HEK293 (cell line): Measurements from ENCODE around the gene SYNPO.

Experiments
- ELK4 ChIP-seq: IDR thresholded peaks from 2 replicates; pipeline ENCODE4 v1.6.1; 2011; ENCODE audit warnings: mild to moderate bottlenecking, low read depth, low read length, borderline replicate concordance
- INSM2 ChIP-seq: fragments of 450-650 bp; formaldehyde crosslinking; IDR thresholded peaks from 2 replicates; pipeline ENCODE4 v1.5.1; 2016; ENCODE audit warnings: missing biosample characterization, missing genetic modification characterization
- KLF10 ChIP-seq: fragments of 450-650 bp; IDR thresholded peaks from 2 replicates; pipeline ENCODE4 v1.5.1; 2018; ENCODE audit warnings: missing biosample characterization, mild to moderate bottlenecking, missing genetic modification characterization
- KLF7 ChIP-seq: fragments of 450-650 bp; formaldehyde crosslinking; IDR thresholded peaks from 2 replicates; pipeline ENCODE4 v1.5.1; 2016; ENCODE audit warnings: missing biosample characterization, missing genetic modification characterization, borderline replicate concordance
- KLF9 ChIP-seq: fragments of 450-650 bp; formaldehyde crosslinking; IDR thresholded peaks from 2 replicates; pipeline ENCODE4 v1.5.1; 2016; ENCODE audit warnings: missing biosample characterization, missing genetic modification characterization, low read depth
- MYNN ChIP-seq: fragments of 450-650 bp; formaldehyde crosslinking; IDR thresholded peaks from 2 replicates; pipeline ENCODE4 v1.5.1; 2016; ENCODE audit warnings: missing biosample characterization, missing genetic modification characterization, borderline replicate concordance
- PBX3 ChIP-seq: sonication (generic); formaldehyde crosslinking; IDR thresholded peaks from 2 replicates; pipeline ENCODE4 v1.8.1; 2022; ENCODE audit warnings: mild to moderate bottlenecking, moderate library complexity, missing genetic modification reagents
- PRDM1 ChIP-seq: fragments of 450-650 bp; formaldehyde crosslinking; IDR thresholded peaks from 2 replicates; pipeline ENCODE4; 2016; ENCODE audit warnings: missing biosample characterization, missing genetic modification characterization
- WT1 ChIP-seq: fragments of 450-650 bp; formaldehyde crosslinking; IDR thresholded peaks from 2 replicates; pipeline ENCODE4 v1.5.1; 2016; ENCODE audit warnings: missing biosample characterization, missing genetic modification characterization
- ZEB2 ChIP-seq: fragments of 450-650 bp; formaldehyde crosslinking; IDR thresholded peaks from 2 replicates; pipeline ENCODE4 v1.5.1; 2016; ENCODE audit warnings: missing biosample characterization, missing genetic modification characterization
- ZFP41 ChIP-seq: fragments of 450-650 bp; formaldehyde crosslinking; IDR thresholded peaks from 2 replicates; pipeline ENCODE4 v1.5.1; 2016; ENCODE audit warnings: missing biosample characterization, missing genetic modification characterization, borderline replicate concordance
- ZFP69B ChIP-seq: fragments of 450-650 bp; formaldehyde crosslinking; IDR thresholded peaks from 2 replicates; pipeline ENCODE4 v1.5.1; 2016; ENCODE audit warnings: missing biosample characterization, missing genetic modification characterization
- ZIC2 ChIP-seq: fragments of 450-650 bp; formaldehyde crosslinking; IDR thresholded peaks from 2 replicates; pipeline ENCODE4 v1.5.1; 2016; ENCODE audit warnings: missing biosample characterization, missing genetic modification characterization
- ZNF148 ChIP-seq: fragments of 450-650 bp; formaldehyde crosslinking; IDR thresholded peaks from 2 replicates; pipeline ENCODE4 v1.5.0; 2017; ENCODE audit warnings: missing biosample characterization, missing genetic modification characterization, borderline replicate concordance
- ZNF169 ChIP-seq: fragments of 450-650 bp; formaldehyde crosslinking; IDR thresholded peaks from 2 replicates; pipeline ENCODE4 v1.5.1; 2016; ENCODE audit warnings: missing biosample characterization, missing genetic modification characterization
- ZNF175 ChIP-seq: fragments of 450-650 bp; formaldehyde crosslinking; IDR thresholded peaks from 2 replicates; pipeline ENCODE4 v1.5.1; 2016; ENCODE audit warnings: missing biosample characterization, missing genetic modification characterization
- ZNF19 ChIP-seq: fragments of 450-650 bp; formaldehyde crosslinking; IDR thresholded peaks from 2 replicates; pipeline ENCODE4; 2016; ENCODE audit warnings: missing biosample characterization, missing genetic modification characterization, low read depth
- ZNF202 ChIP-seq: fragments of 450-650 bp; formaldehyde crosslinking; IDR thresholded peaks from 2 replicates; pipeline ENCODE4 v1.5.1; 2016; ENCODE audit warnings: missing biosample characterization, missing genetic modification characterization, borderline replicate concordance
- ZNF311 ChIP-seq: fragments of 450-650 bp; formaldehyde crosslinking; IDR thresholded peaks from 2 replicates; pipeline ENCODE4 v1.5.1; 2017; ENCODE audit warnings: missing biosample characterization, missing genetic modification characterization, borderline replicate concordance
- ZNF341 ChIP-seq: fragments of 450-650 bp; formaldehyde crosslinking; IDR thresholded peaks from 2 replicates; pipeline ENCODE4; 2016; ENCODE audit warnings: low read depth, missing biosample characterization, missing genetic modification characterization
- ZNF354C ChIP-seq: fragments of 450-650 bp; formaldehyde crosslinking; IDR thresholded peaks from 2 replicates; pipeline ENCODE4 v1.5.1; 2016; ENCODE audit warnings: missing biosample characterization, missing genetic modification characterization, low read depth, borderline replicate concordance
- ZNF513 ChIP-seq: fragments of 450-650 bp; IDR thresholded peaks from 2 replicates; pipeline ENCODE4 v1.5.1; 2018; ENCODE audit warnings: missing biosample characterization, missing genetic modification characterization
- ZNF514 ChIP-seq: fragments of 450-650 bp; formaldehyde crosslinking; IDR thresholded peaks from 2 replicates; pipeline ENCODE4 v1.5.1; 2016; ENCODE audit warnings: missing biosample characterization, missing genetic modification characterization
- ZNF610 ChIP-seq: fragments of 450-650 bp; formaldehyde crosslinking; IDR thresholded peaks from 2 replicates; pipeline ENCODE4 v1.5.1; 2016; ENCODE audit warnings: missing biosample characterization, missing genetic modification characterization, borderline replicate concordance
- ZNF621 ChIP-seq: fragments of 450-650 bp; formaldehyde crosslinking; IDR thresholded peaks from 2 replicates; pipeline ENCODE4 v1.5.1; 2017; ENCODE audit warnings: missing biosample characterization, missing genetic modification characterization
- ZNF639 ChIP-seq: fragments of 450-650 bp; formaldehyde crosslinking; IDR thresholded peaks from 2 replicates; pipeline ENCODE4 v1.5.1; 2016; ENCODE audit warnings: missing biosample characterization, missing genetic modification characterization
- ZNF677 ChIP-seq: fragments of 450-650 bp; IDR thresholded peaks from 2 replicates; pipeline ENCODE4 v1.5.0; 2018; ENCODE audit warnings: missing biosample characterization, mild to moderate bottlenecking, missing genetic modification characterization, moderate library complexity
- ZSCAN4 ChIP-seq: fragments of 450-650 bp; formaldehyde crosslinking; IDR thresholded peaks from 2 replicates; pipeline ENCODE4 v1.5.1; 2017; ENCODE audit warnings: missing biosample characterization, missing genetic modification characterization

SYNPO gene

GRCh38 chr5:150640311-150641005 is at the start of gene SYNPO (continued):
- TF ChIP-seq ZNF513 (tag by site-specific recombination) (no peak), ZNF148 (tag by site-specific recombination) (no peak), KLF10 (tag by site-specific recombination) (no peak), KLF9 (tag by site-specific recombination) (0 out of 2 replicates have a peak, but pooled peaks have one; percentile 6), PRDM1 (tag by site-specific recombination) (peak; percentile 46; the same call in 1 of the 2 replicates), ZIC2 (tag by site-specific recombination) (no peak; the same call in 1 of the 2 replicates), ZNF175 (tag by site-specific recombination) (no peak), ZFP69B (tag by site-specific recombination) (peak; percentile 78), ZNF19 (tag by site-specific recombination) (no peak), ZNF354C (tag by site-specific recombination) (no peak), ZNF610 (tag by site-specific recombination) (no peak), KLF7 (tag by site-specific recombination) (no peak), ZSCAN4 (tag by site-specific recombination) (no peak), ZNF514 (tag by site-specific recombination) (no peak), WT1 (tag by site-specific recombination) (peak; percentile 45), ZEB2 (tag by site-specific recombination) (peak; percentile 67; the same call in 1 of the 2 replicates), ZNF341 (tag by site-specific recombination) (peak; percentile 82), ZFP41 (tag by site-specific recombination) (no peak), ZNF169 (tag by site-specific recombination) (no peak), ZNF677 (no peak), ZNF639 (tag by site-specific recombination) (no peak), MYNN (tag by site-specific recombination) (no peak), INSM2 (tag by site-specific recombination) (no peak), PBX3 (CRISPR knock-in tag) (no peak), ZNF311 (tag by site-specific recombination) (no peak), ZNF621 (tag by site-specific recombination) (no peak), ELK4 (no peak), ZNF202 (no peak)
